Endothelial cell (in vitro differentiated cells): Measurements from ENCODE around the gene SLC24A5. TPM values are rescaled to one million over a fixed set of nuclear protein-coding genes. Genes with fewer than 3 reads are reported as not detected.
A peak's percentile ranks its signal among the peaks of the same experiment; 100 is the strongest.

Experiments used
- DNase-seq: peaks from one replicate; pipeline ENCODE4 v3.0.0; 2021; ENCODE audit warnings: low spot score
- H3K27ac Mint-ChIP-seq: one replicate; pipeline ENCODE4 v1.8.0; 2021; ENCODE audit warnings: mixed read lengths, inconsistent platforms; ENCODE audit not compliant: unreplicated experiment
- H3K27me3 Mint-ChIP-seq: one replicate; pipeline ENCODE4 v1.8.0; 2021; ENCODE audit warnings: mild to moderate bottlenecking, moderate library complexity, mixed read lengths, inconsistent platforms; ENCODE audit not compliant: unreplicated experiment
- H3K36me3 Mint-ChIP-seq: one replicate; pipeline ENCODE4 v1.8.0; 2021; ENCODE audit warnings: mild to moderate bottlenecking, low read depth, mixed read lengths, inconsistent platforms; ENCODE audit not compliant: unreplicated experiment
- H3K4me1 Mint-ChIP-seq: one replicate; pipeline ENCODE4 v1.8.0; 2021; ENCODE audit warnings: mild to moderate bottlenecking, mixed read lengths, inconsistent platforms; ENCODE audit not compliant: unreplicated experiment
- H3K4me3 Mint-ChIP-seq: one replicate; pipeline ENCODE4 v1.8.0; 2021; ENCODE audit warnings: mild to moderate bottlenecking, mixed read lengths, inconsistent platforms; ENCODE audit not compliant: unreplicated experiment
- H3K9me3 Mint-ChIP-seq: one replicate; pipeline ENCODE4 v1.8.0; 2021; ENCODE audit warnings: mixed read lengths, inconsistent platforms; ENCODE audit not compliant: unreplicated experiment
- total RNA-seq: library from RNA; stranded (reverse); fragmentation: NEBNext Ultra II Directional; extraction: Animal tissue kit (Norgen Biotek cat#: 25700); gene quantifications from one replicate; pipeline ENCODE4 v1.2.1, GENCODE V29; 2021; ENCODE audit not compliant: unreplicated experiment
- TF ChIP-seq, protein P1 (sequence below): fragments of 200-600 bp; sonication (generic); IDR thresholded peaks from one replicate; pipeline ENCODE4 v1.5.0; 2021; ENCODE audit warnings: antibody characterized with exemption; ENCODE audit not compliant: unreplicated experiment

SLC24A5 gene
- total RNA-seq, 1 donor from 2014 or later = not detected

DNA sequence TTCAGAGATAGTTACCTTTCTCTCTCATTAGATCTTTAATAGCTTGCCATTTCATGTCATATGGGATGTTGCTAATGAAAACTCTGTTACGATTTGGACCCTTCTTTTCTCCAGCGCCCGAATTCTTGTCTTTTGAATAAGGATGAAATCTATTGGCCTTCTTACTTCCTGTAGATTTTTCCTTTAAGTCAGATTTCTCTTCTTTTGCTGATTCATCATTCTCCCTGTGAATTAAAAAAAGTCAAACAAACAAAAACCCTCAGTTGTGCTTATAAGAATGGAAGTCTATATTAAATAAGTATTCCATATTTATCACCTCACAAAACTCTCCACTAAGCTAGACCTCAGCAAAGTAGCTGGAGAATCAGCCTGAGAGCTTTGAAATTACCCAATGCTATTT is 47.8 kb downstream of the SLC24A5 start:
- Mint-ChIP-seq H3K27me3 (no peaks in the 10 kb centered on the region), H3K4me1 (no peaks in the 10 kb centered on the region), H3K36me3 (no peaks in the 10 kb centered on the region), H3K27ac (no peak overlapping the region), H3K4me3 (no peak overlapping the region), H3K9me3 (no peaks in the 10 kb centered on the region)
- TF ChIP-seq, protein P1, sequence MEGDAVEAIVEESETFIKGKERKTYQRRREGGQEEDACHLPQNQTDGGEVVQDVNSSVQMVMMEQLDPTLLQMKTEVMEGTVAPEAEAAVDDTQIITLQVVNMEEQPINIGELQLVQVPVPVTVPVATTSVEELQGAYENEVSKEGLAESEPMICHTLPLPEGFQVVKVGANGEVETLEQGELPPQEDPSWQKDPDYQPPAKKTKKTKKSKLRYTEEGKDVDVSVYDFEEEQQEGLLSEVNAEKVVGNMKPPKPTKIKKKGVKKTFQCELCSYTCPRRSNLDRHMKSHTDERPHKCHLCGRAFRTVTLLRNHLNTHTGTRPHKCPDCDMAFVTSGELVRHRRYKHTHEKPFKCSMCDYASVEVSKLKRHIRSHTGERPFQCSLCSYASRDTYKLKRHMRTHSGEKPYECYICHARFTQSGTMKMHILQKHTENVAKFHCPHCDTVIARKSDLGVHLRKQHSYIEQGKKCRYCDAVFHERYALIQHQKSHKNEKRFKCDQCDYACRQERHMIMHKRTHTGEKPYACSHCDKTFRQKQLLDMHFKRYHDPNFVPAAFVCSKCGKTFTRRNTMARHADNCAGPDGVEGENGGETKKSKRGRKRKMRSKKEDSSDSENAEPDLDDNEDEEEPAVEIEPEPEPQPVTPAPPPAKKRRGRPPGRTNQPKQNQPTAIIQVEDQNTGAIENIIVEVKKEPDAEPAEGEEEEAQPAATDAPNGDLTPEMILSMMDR = no peak
- no peak for DNase-seq

DNA sequence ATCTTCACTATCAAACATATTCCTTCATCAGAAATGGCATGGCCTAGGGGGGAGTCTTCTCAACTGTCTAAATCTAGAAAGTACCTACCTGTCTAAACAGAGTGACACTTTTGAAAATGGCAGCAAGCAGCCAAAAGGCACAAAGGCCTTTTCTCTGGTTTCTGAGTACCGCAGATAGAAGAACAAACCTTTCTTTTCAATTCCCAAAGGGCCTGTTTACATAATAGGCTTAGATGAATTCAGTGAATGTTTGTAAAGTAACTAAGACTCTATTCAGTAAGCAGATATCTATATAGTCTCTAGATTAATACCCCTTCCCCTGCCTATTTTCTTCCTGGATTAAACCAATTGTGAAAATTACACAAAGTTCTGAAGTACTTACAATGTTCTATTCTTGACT is 50.2 kb downstream of the SLC24A5 start:
- TF ChIP-seq, protein P1 = no peak
- Mint-ChIP-seq H3K4me3 (no peak overlapping the region), H3K27ac (no peak overlapping the region), H3K36me3 (no peaks in the 10 kb centered on the region), H3K27me3 (no peaks in the 10 kb centered on the region), H3K9me3 (no peaks in the 10 kb centered on the region), H3K4me1 (no peaks in the 10 kb centered on the region)
- no peak for DNase-seq

DNA sequence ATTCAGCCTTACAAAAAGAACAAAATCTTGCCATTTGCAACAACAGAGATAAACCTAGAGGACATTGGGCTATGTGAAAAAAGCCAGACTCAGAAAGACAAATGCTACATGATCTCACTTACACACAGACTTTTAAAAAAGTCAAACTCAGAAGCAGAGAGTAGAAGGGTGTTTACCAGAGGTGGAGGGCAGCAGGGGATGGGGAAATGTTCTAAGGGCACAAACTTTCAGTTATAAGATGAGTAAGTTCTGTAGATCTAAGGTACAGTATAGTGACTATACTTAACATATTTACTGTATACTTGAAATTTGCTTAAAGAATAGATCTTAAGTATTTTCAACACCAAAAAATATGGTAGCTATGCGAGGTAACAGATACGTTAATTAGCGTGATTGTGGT is 54.3 kb downstream of the SLC24A5 start:
- H3K27ac Mint-ChIP-seq = no peak overlapping the region
- no peaks in the 10 kb centered on the region for H3K9me3 Mint-ChIP-seq
- H3K4me3 Mint-ChIP-seq = no peak overlapping the region
- H3K36me3 Mint-ChIP-seq = peaks cover 3% of the 10 kb centered on the region
- peaks cover 8% of the 10 kb centered on the region for H3K4me1 Mint-ChIP-seq
- no peak for DNase-seq
- H3K27me3 Mint-ChIP-seq = peaks cover 3% of the 10 kb centered on the region
- TF ChIP-seq, protein P1 = no peak

DNA sequence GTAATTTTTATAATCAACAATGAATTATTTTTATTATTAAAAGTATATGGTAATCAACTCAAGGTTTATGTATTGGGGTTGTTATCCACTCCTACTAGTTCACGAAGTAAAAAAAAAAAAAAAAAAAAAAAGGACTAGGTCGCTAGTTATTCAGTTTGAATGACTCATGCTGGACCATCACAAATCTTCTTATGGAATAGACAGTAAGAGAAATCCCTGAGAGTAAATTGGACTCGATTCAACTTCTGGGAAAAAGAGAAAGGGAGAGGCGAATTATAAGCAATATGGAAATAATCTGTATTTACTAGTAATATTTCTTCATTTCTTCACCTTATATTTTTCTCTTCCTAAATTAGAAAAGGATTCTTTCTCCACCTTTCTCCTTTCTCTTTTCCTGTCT is 55.3 kb downstream of the SLC24A5 start:
- no peak overlapping the region for H3K4me3 Mint-ChIP-seq
- peaks cover 8% of the 10 kb centered on the region for H3K4me1 Mint-ChIP-seq
- peak overlapping the region; percentile 27 for H3K27ac Mint-ChIP-seq
- DNase-seq = no peak
- TF ChIP-seq, protein P1 = no peak
- peaks cover 3% of the 10 kb centered on the region for H3K36me3 Mint-ChIP-seq
- peaks cover 3% of the 10 kb centered on the region for H3K27me3 Mint-ChIP-seq
- H3K9me3 Mint-ChIP-seq = no peaks in the 10 kb centered on the region

DNA sequence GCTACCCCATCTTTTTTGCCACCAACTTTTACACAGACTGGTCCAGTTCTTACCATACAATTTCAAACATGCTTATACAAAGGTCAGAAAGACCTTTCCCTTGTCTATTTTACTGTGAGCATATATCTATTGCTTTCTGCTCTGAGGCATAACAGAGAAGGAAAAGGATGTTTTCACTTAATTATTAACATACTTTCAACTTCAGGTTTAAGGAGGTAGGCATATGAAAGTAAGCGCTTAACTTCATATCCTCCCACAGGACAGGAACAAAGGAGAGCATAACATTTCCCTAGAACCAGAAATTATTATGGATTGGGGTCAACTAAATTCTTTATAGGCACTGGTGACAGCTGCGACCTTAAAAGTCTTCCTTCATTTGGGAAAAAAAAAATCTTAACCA is 56.2 kb downstream of the SLC24A5 start:
- no peak for DNase-seq
- Mint-ChIP-seq H3K4me1 (peaks cover 10% of the 10 kb centered on the region), H3K27me3 (peaks cover 3% of the 10 kb centered on the region), H3K27ac (peak overlapping the region; percentile 99), H3K9me3 (no peaks in the 10 kb centered on the region), H3K36me3 (peaks cover 3% of the 10 kb centered on the region), H3K4me3 (peak overlapping the region; percentile 97)
- TF ChIP-seq, protein P1 = no peak
